C4-2B (cell line): ENCODE results near the gene EIF4G1.

Experiments
- CTCF ChIP-seq: fragments of 450-650 bp; conservative IDR thresholded peaks from 2 replicates; pipeline ENCODE4 v1.5.1; 2017; ENCODE audit warnings: mild to moderate bottlenecking
- ZFX ChIP-seq: fragments of 450-650 bp; IDR thresholded peaks from 2 replicates; pipeline ENCODE4 v1.6.1; 2017

GRCh38 chr3:184295771-184296170, 18.6 kb upstream of the EIF4G1 start:
- TF ChIP-seq CTCF = no peak
- no peak for TF ChIP-seq ZFX
